ENCODE results near the gene UNC13B. TPM values are rescaled to one million over a fixed set of nuclear protein-coding genes. Genes with fewer than 3 reads are reported as not detected.

The UNC13B gene
- total and polyA plus RNA-seq, 2 experiments from 2014 or later: 8.7 to 52.1 TPM

- no peaks in the 10 kb centered on the region for H3K9me3 Mint-ChIP-seq
- Histone ChIP-seq H2AFZ (no peak overlapping the region), H3K27ac (ENCODE audit: low read depth) (no peak overlapping the region), H3K4me2 (no peak overlapping the region), H3K79me2 (replicated peaks; ENCODE audit: insufficient read depth) (no peaks in the 10 kb centered on the region), H3K9me2 (ENCODE audit: insufficient read depth) (no peaks in the 10 kb centered on the region), H3K36me3 (ENCODE audit: insufficient read depth) (no peaks in the 10 kb centered on the region), H4K20me1 (replicated peaks; ENCODE audit: insufficient read depth) (peaks cover 4% of the 10 kb centered on the region; the same call in 1 of the 2 replicates), H3K27me3 (ENCODE audit: insufficient read depth) (no peaks in the 10 kb centered on the region), H3K4me1 (ENCODE audit: insufficient read depth) (no peaks in the 10 kb centered on the region), H3K4me3 (no peak overlapping the region), H3F3A (replicated peaks; ENCODE audit: low read depth) (no peaks in the 10 kb centered on the region)
- ATAC-seq: no peak
- H3K27ac Mint-ChIP-seq: no peak overlapping the region
- H3K4me1 Mint-ChIP-seq: no peaks in the 10 kb centered on the region
- peaks cover 7% of the 10 kb centered on the region for H3K27me3 Mint-ChIP-seq (ENCODE audit: insufficient read depth, low read depth, poor library complexity)
- H3K36me3 Mint-ChIP-seq (ENCODE audit: low read depth): no peaks in the 10 kb centered on the region
- no peak for TF ChIP-seq EZH2phosphoT487 (IDR thresholded peaks at IDR 0.05; ENCODE audit: unreplicated experiment)
- H3K4me3 Mint-ChIP-seq: no peak overlapping the region
- no peak for DNase-seq (ENCODE audit: low spot score)
These were observed 187.6 kb downstream of the UNC13B start for GRCh38 chr9:35349287-35349990.

- ATAC-seq (no peak), DNase-seq (ENCODE audit: low spot score) (no peak)
- Mint-ChIP-seq H3K4me3 (no peak overlapping the region), H3K36me3 (ENCODE audit: low read depth) (no peaks in the 10 kb centered on the region), H3K27me3 (ENCODE audit: insufficient read depth, low read depth, poor library complexity) (peaks cover 7% of the 10 kb centered on the region), H3K9me3 (no peaks in the 10 kb centered on the region), H3K27ac (no peak overlapping the region), H3K4me1 (no peaks in the 10 kb centered on the region)
- Histone ChIP-seq H3F3A (replicated peaks; ENCODE audit: low read depth) (no peaks in the 10 kb centered on the region), H3K27me3 (ENCODE audit: insufficient read depth) (no peaks in the 10 kb centered on the region), H3K4me2 (no peak overlapping the region), H4K20me1 (replicated peaks; ENCODE audit: insufficient read depth) (peaks cover 1% of the 10 kb centered on the region; the same call in 1 of the 2 replicates), H3K4me1 (ENCODE audit: insufficient read depth) (no peaks in the 10 kb centered on the region), H2AFZ (no peak overlapping the region), H3K4me3 (no peak overlapping the region), H3K27ac (ENCODE audit: low read depth) (no peak overlapping the region), H3K9me2 (ENCODE audit: insufficient read depth) (no peaks in the 10 kb centered on the region), H3K79me2 (replicated peaks; ENCODE audit: insufficient read depth) (no peaks in the 10 kb centered on the region), H3K36me3 (ENCODE audit: insufficient read depth) (no peaks in the 10 kb centered on the region)
- TF ChIP-seq ZNF331 (CRISPR knock-in tag; IDR thresholded peaks at IDR 0.05; ENCODE audit: low read depth) (no peak), STAT1 (IDR thresholded peaks at IDR 0.05; ENCODE audit: unreplicated experiment) (no peak), NANOG (IDR thresholded peaks at IDR 0.05; ENCODE audit: borderline replicate concordance) (no peak), CREB1 (CRISPR knock-in tag; IDR thresholded peaks at IDR 0.05; ENCODE audit: low read depth) (no peak), POLR2AphosphoS5 (IDR thresholded peaks at IDR 0.05; ENCODE audit: low read depth) (no peak), EZH2 (IDR thresholded peaks at IDR 0.05; ENCODE audit: low read depth, unreplicated experiment) (no peak), ETS1 (IDR thresholded peaks at IDR 0.05) (no peak), ZNF114 (CRISPR knock-in tag; IDR thresholded peaks at IDR 0.05) (no peak), CTCF (conservative IDR thresholded peaks at IDR 0.05; ENCODE audit: low read depth in 2 of 2) (no peak), EZH2phosphoT487 (IDR thresholded peaks at IDR 0.05; ENCODE audit: unreplicated experiment) (no peak), REST (IDR thresholded peaks at IDR 0.05; ENCODE audit: unreplicated experiment) (no peak), JUNB (IDR thresholded peaks at IDR 0.05; ENCODE audit: unreplicated experiment) (no peak)
These were observed 188.4 kb downstream of the UNC13B start for GRCh38 chr9:35350212-35350611.
